HEK293 (cell line): ENCODE results near the gene SCRN1.

Source experiments
- ATF2 ChIP-seq: fragments of 450-650 bp; formaldehyde crosslinking; IDR thresholded peaks from 2 replicates; pipeline ENCODE4 v1.5.1; 2016; ENCODE audit warnings: missing biosample characterization, missing genetic modification characterization, low read depth
- ZNF26 ChIP-seq: fragments of 450-650 bp; formaldehyde crosslinking; IDR thresholded peaks from 2 replicates; pipeline ENCODE4 v1.5.1; 2016; ENCODE audit warnings: missing biosample characterization, missing genetic modification characterization

DNA sequence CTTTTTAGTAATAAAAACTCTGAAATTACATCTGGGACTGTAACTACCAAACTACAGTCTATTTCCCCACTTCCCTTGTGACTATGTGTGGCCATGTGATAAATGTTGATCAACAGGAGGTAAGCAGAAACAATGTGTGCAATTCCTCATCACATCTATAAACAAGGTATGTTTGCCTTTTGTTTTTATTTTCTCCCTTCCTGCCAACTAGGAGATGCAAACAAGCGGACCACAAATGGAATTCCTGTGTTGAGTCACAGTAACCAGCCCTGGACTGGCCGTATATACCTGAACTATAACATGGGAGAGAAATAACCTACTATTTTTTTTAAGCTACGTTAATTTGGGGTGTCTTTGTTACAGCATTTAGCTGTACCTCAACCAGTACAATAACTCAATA, 52.5 kb downstream of the SCRN1 start:
- TF ChIP-seq ATF2: no peak
- no peak for TF ChIP-seq ZNF26 (tag by site-specific recombination)
